Tibial artery (tissue), 4 donors: ENCODE results near the gene KLHL3.

ENCODE experiments used
- DNase-seq, 2 donors: peaks; one replicate each; pipeline ENCODE4 v3.0.0-alpha.2; 2019
- H3K27ac ChIP-seq, 2 donors: fragments of 200-600 bp; sonication (generic) in 1 of 2; 1 replicate in 1 of 2; 2 replicates in 1 of 2; pipeline ENCODE4 v1.5.1; 2018 to 2019; ENCODE audit warnings: mild to moderate bottlenecking in 1 of 2
- H3K27me3 ChIP-seq, 2 donors: fragments of 200-600 bp; sonication (generic) in 1 of 2; one replicate each; pipeline versions ENCODE4 v1.5.1 to v1.6.0; 2016 to 2019
- H3K36me3 ChIP-seq, 3 donors: fragments of 200-600 bp; sonication (generic) in 2 of 3; one replicate each; pipeline ENCODE4 v1.5.1; 2016 to 2019; ENCODE audit warnings: mild to moderate bottlenecking in 2 of 3
- H3K4me1 ChIP-seq, 4 donors: fragments of 200-600 bp; sonication (generic) in 2 of 4; 1 replicate in 3 of 4; 2 replicates in 1 of 4; pipeline ENCODE4 v1.5.1; 2016 to 2019
- H3K4me3 ChIP-seq, 2 donors: fragments of 200-600 bp; sonication (generic) in 1 of 2; 1 replicate in 1 of 2; 2 replicates in 1 of 2; pipeline ENCODE4 v1.5.1; 2018 to 2019; ENCODE audit warnings: mild to moderate bottlenecking in 2 of 2
- H3K9me3 ChIP-seq, 3 donors: fragments of 200-600 bp; sonication (generic) in 1 of 3; one replicate each; pipeline ENCODE4 v1.5.1; 2016 to 2019
- CTCF ChIP-seq, 2 experiments: fragments of 200-600 bp in 1 of 2; fragments of 450-650 bp in 1 of 2; IDR thresholded peaks; one replicate each; pipeline ENCODE4 v1.5.1; 2017 to 2019; ENCODE audit warnings: antibody characterized with exemption in 2 of 2, mild to moderate bottlenecking in 1 of 2, moderate library complexity in 1 of 2
- intact Hi-C: fragments of 100-400 bp; cut with DNase I; formaldehyde crosslinking; loops from one replicate; pipeline ENCODE4 v1.15.0; 2023; ENCODE audit warnings: low total_unique reads

The KLHL3 gene

GRCh38 chr5:137660349-137660817, 75.5 kb downstream of the KLHL3 start:
- Histone ChIP-seq H3K4me3 (no peak overlapping the region), H3K9me3 (no peaks in the 10 kb centered on the region), H3K27me3 (no peaks in the 10 kb centered on the region), H3K27ac (peak overlapping the region in 1 of 2 donors; percentile 45), H3K36me3 (no peaks in the 10 kb centered on the region), H3K4me1 (peaks cover 0 to 14% (median 10%) of the 10 kb centered on the region in 4 donors)
- intact Hi-C loops: no loop called here
- DNase-seq: peak; percentile 67 to 82
- TF ChIP-seq CTCF (IDR thresholded peaks at IDR 0.05): peak; percentile 70 to 77

- no peaks in the 10 kb centered on the region for H3K27me3 ChIP-seq
- no peak overlapping the region for H3K4me3 ChIP-seq
- H3K4me1 ChIP-seq: peaks cover 0 to 14% (median 9%) of the 10 kb centered on the region in 4 donors
- no peak for TF ChIP-seq CTCF (IDR thresholded peaks at IDR 0.05)
- DNase-seq: no peak
- no peaks in the 10 kb centered on the region for H3K9me3 ChIP-seq
- H3K36me3 ChIP-seq: no peaks in the 10 kb centered on the region
- intact Hi-C loops: loop anchor here (2.0 kb wide), 1 partner anchor 84 kb away; no protein-coding TSS in a partner anchor
- peak overlapping the region in 1 of 2 donors; percentile 45 for H3K27ac ChIP-seq
These were observed 76.7 kb downstream of the KLHL3 start for GRCh38 chr5:137659209-137659608.

GRCh38 chr5:137658324-137658723, 77.6 kb downstream of the KLHL3 start:
- no peaks in the 10 kb centered on the region for H3K36me3 ChIP-seq
- no peak overlapping the region for H3K27ac ChIP-seq
- no peak overlapping the region for H3K4me3 ChIP-seq
- no peaks in the 10 kb centered on the region for H3K9me3 ChIP-seq
- no peak for TF ChIP-seq CTCF (IDR thresholded peaks at IDR 0.05)
- H3K4me1 ChIP-seq: peaks cover 0 to 14% (median 9%) of the 10 kb centered on the region in 4 donors
- no peak for DNase-seq
- H3K27me3 ChIP-seq: no peaks in the 10 kb centered on the region
- intact Hi-C loops: loop anchor here (2.0 kb wide), 1 partner anchor 84 kb away; no protein-coding TSS in a partner anchor

GRCh38 chr5:137657073-137657472, 78.8 kb downstream of the KLHL3 start:
- no peaks in the 10 kb centered on the region for H3K9me3 ChIP-seq
- TF ChIP-seq CTCF (IDR thresholded peaks at IDR 0.05): no peak
- no peaks in the 10 kb centered on the region for H3K36me3 ChIP-seq
- no peak for DNase-seq
- intact Hi-C loops: no loop called here
- H3K27me3 ChIP-seq: no peaks in the 10 kb centered on the region
- peaks cover 0 to 14% (median 9%) of the 10 kb centered on the region in 4 donors for H3K4me1 ChIP-seq
- no peak overlapping the region for H3K4me3 ChIP-seq
- no peak overlapping the region for H3K27ac ChIP-seq

GRCh38 chr5:137656558-137656957, 79.3 kb downstream of the KLHL3 start:
- TF ChIP-seq CTCF (IDR thresholded peaks at IDR 0.05): no peak
- no peak overlapping the region for H3K27ac ChIP-seq
- no peaks in the 10 kb centered on the region for H3K9me3 ChIP-seq
- DNase-seq: no peak
- intact Hi-C loops: no loop called here
- H3K36me3 ChIP-seq: no peaks in the 10 kb centered on the region
- H3K4me1 ChIP-seq: peaks cover 0 to 14% (median 9%) of the 10 kb centered on the region in 4 donors
- H3K27me3 ChIP-seq: no peaks in the 10 kb centered on the region
- no peak overlapping the region for H3K4me3 ChIP-seq

- H3K4me1 ChIP-seq: no peaks in the 10 kb centered on the region
- no peak for DNase-seq
- H3K27ac ChIP-seq: no peak overlapping the region
- H3K9me3 ChIP-seq: no peaks in the 10 kb centered on the region
- H3K27me3 ChIP-seq: no peaks in the 10 kb centered on the region
- no peaks in the 10 kb centered on the region for H3K36me3 ChIP-seq
- no peak for TF ChIP-seq CTCF (IDR thresholded peaks at IDR 0.05)
- H3K4me3 ChIP-seq: no peak overlapping the region
- intact Hi-C loops: no loop called here
These were observed 84.9 kb downstream of the KLHL3 start for GRCh38 chr5:137651022-137651421.
